ENCODE measurements around the gene ACOX1.

The ACOX1 gene

GRCh38 chr17:75978938-75979704, at the start of gene ACOX1, which contains the start of gene TEN1:
Gene ACOX1 (minus strand): TSS chr17:75979166. CDS start chr17:75979073, 93 bp downstream.
Gene TEN1 (plus strand): TSS chr17:75979240. CDS start chr17:75986193, 6,953 bp downstream.
- DNase-seq, result peak; percentile 96

DNA sequence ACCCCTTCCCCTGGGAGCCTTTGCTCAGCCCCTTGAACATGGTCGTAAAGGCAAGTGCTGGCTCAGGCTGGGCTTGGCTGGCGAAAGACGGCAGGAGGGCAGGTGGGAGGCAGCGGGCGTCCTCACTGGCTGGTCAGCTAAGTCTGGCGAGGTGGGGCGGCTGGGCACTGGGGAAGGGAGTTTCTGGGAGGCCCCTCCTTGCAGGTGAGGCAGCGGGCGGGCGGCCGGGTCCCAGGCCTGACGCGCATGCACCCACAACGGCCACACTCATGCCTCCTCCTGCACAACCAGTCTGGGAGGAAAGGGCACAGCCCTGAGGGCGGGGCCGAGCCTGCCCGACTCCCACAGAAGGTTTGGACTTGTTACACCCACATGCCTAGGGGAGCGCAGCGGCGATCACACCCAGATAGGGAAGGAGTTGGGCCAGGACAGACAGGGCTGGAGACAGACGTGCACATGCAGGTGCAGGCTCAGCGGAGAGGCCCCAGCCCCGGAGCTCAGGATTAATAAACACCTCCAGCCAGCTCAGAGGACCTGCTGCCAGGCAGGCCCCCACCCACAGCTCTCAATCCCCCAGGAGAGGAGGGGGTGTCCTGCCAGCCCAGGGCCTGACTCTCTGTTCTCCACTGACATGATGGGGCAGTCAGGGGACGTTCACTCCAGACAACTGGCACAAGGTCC, 48.3 kb upstream of the ACOX1 start, which contains the start of gene EVPL:
Gene EVPL, minus strand, starts transcription at position 148 of the 681 bp plus-strand sequence. Its CDS starts 108 bp downstream, at position 40.
- peak; percentile 86 for DNase-seq

- no peak for DNase-seq
These were observed 47.8 kb upstream of the ACOX1 start for GRCh38 chr17:76026714-76027158.

DNA sequence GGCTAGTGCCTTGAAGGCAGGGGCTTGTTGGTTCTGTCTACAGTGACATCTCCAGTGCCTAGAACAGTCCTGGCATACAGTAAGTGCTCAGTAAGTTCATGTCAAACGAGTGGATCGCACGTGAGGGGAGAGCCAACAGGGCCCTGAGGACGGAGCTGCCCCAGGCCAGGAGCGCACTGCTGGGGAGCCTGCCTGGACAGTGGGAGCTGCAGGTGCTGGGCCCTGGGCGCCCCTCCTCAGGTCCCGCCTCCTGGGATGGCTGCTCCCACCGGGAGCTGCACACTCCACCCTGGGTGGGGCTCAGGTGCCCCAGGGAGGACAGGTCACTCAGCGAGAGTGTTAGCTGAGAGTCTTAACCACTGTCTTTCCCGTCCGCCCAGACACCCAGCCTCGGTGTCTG, 46.3 kb upstream of the ACOX1 start:
- no peak for DNase-seq

- DNase-seq, result no peak
These were observed 45.4 kb upstream of the ACOX1 start for GRCh38 chr17:76024353-76024752.

GRCh38 chr17:76023900-76024237, 44.9 kb upstream of the ACOX1 start:
- DNase-seq, result no peak

GRCh38 chr17:76022973-76023899, 44.3 kb upstream of the ACOX1 start:
- DNase-seq, result no peak

DNA sequence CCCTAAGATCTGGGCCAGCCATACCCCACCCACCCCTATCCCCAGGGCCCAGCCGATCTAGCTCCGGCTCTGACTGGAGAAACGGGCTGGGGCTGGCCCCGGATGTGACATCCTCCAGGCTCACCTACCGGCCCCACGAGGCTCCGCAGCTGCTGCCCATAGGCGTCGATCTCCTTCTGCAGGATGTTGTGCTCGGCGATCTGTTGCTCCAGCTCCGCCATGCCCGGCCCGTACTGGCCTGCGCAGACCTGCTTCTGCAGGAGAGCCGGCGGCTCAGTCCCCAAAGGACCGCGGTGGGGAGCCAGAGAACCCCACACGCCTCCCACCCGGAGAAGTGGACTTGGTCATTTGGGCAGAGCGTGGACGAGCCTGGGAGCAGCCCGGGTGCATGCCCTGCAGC, 43.3 kb upstream of the ACOX1 start:
- no peak for DNase-seq

GRCh38 chr17:76019833-76020467, 41.0 kb upstream of the ACOX1 start:
- no peak for DNase-seq

- no peak for DNase-seq
These were observed 39.8 kb upstream of the ACOX1 start for GRCh38 chr17:76018801-76019200.

GRCh38 chr17:76018340-76018680, 39.3 kb upstream of the ACOX1 start:
- DNase-seq, result no peak

DNA sequence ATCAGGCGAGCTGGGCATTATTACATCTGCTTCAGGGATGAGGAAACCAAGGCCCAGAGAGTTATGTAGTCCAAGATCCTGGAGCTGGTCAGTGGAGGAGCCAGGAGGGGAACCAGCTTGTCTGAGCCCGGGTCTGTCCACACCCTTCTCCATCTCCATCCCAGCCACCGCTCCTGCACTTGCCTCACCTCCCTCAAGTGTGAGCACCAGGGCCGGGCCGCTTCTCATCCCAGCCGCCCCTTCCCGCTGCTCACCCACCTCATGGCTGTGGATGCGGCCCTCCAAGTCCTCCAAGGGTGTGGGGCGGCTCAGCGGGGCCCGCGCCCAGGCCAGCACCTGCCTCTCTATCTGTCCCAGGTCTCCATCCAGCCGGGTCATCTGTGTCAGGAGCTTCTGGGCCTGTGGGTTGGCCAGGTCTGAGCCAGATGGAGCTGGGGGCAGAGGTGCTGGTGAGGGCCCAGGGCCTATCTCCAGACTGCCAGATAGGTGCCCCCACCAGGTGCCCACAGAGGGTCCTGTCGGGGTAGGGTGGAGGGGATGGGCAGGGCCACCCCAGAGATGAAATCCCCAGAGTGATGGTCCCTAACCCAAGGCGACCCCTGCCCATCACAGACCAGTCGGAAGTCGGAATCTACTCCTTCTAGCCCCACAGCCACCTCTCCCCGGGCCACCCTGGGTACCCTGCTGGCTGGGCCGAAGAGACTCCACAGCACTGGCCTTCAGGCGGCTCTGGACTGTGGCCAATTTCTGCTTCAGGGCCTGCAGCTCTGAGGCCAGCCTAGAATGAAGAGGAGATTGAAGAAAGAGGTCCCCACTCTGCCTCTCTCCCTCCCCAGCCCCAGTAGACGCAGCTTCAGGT, 38.7 kb upstream of the ACOX1 start:
- DNase-seq, result no peak

DNA sequence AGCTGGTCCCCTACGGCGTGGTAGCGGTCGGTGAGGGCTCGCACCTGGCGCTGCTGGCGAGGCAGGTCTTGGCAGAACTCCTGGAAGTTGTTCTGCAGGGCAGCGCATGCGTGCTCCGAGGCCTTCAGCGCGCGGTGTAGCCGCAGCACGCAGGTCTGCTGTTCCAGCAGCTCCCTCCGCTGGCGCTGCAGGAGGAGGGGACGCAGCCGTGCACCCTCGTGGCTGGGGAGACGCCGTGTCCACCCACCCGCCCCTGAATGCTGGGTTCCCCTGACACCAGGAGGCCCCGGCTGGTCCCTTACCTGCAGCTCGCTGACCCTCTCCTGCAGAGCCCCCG, 35.9 kb upstream of the ACOX1 start:
- DNase-seq, result no peak

- peak; percentile 73 for DNase-seq
These were observed 35.3 kb upstream of the ACOX1 start for GRCh38 chr17:76014100-76014924.

DNA sequence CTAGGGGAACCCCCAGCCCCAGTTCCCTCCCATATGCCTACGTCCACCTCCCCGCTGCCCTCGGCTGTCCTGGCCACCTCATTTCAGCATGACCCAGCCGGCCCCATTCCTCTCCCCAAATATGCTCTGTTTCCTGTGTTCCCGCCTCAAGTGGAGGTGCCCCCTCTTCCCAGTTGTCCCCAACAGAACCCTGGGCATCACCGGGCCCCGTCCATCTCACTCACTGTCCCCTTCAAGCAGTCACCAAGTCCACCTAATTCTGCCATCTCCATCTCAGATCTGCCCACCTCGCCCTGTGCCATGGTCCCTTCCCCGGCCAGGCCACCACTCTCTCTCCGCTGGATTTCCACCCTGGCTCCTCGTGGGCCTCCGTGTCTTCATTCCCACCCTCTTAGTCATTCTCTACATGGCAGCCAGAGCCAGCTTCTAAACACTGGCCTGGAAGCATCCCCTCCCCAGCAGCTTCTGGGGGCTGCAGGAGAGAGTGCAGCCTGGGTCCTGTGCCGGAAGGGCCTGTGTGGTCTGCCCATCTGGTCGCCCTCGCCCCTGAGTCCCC, 34.5 kb upstream of the ACOX1 start:
- no peak for DNase-seq

DNA sequence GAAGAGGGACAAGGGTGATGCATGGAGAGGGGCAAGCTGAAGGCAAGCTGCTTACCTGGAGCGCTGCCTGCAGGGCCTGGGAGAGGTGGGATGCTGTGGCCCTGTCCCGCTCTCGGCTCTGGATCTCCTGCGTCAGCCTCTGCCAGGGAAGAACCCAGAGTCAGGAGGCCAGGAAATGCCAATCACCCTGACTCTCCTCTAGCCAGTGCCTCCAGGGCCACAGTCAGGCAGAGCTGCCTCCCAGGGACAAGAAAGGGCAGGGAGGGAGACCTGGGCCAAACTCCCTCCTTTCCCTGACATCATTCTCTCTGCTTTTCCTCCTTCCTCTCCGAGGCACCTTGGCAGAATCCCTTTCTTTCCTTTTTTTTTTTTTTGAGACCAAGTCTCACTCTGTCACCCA, 33.0 kb upstream of the ACOX1 start:
- no peak for DNase-seq

GRCh38 chr17:76009969-76010661, 31.1 kb upstream of the ACOX1 start:
- no peak for DNase-seq

GRCh38 chr17:76009447-76009846, 30.5 kb upstream of the ACOX1 start:
- no peak for DNase-seq

- no peak for DNase-seq
These were observed 29.9 kb upstream of the ACOX1 start for GRCh38 chr17:76008630-76009425.
